Neural cell (in vitro differentiated cells): ENCODE results near the gene ANKRD44. TPM values are rescaled to one million over a fixed set of nuclear protein-coding genes. Genes with fewer than 3 reads are reported as not detected.

ENCODE experiments used
- H2AFZ ChIP-seq: fragments of 200-600, 300-800 bp; sonication (generic), shearing (Covaris generic); 2 replicates; pipeline ENCODE4 v1.6.0; 2014; ENCODE audit warnings: low read depth, mild to moderate bottlenecking, antibody characterized with exemption, low read length, moderate library complexity
- H3F3A ChIP-seq: fragments of 200-600 bp; shearing (Covaris generic); 2 replicates; pipeline ENCODE4 v1.6.1; 2016; ENCODE audit warnings: mild to moderate bottlenecking, moderate library complexity, mixed read lengths, antibody characterized with exemption, low read length; ENCODE audit not compliant: insufficient read depth, poor library complexity, severe bottlenecking
- H3K27ac ChIP-seq: fragments of 200-600, 300-800 bp; sonication (generic), shearing (Covaris generic); 2 replicates; pipeline ENCODE4 v1.5.1; 2014; ENCODE audit warnings: mild to moderate bottlenecking, low read length, moderate library complexity
- H3K27me3 ChIP-seq: fragments of 300-800, 200-600 bp; sonication (generic), shearing (Covaris generic); 2 replicates; pipeline ENCODE4 v1.6.0; 2014; ENCODE audit warnings: mild to moderate bottlenecking, low read depth, low read length, moderate library complexity; ENCODE audit not compliant: insufficient read depth
- H3K36me3 ChIP-seq: fragments of 300-800, 200-600 bp; sonication (generic), shearing (Covaris generic); 2 replicates; pipeline ENCODE4 v1.5.1; 2014; ENCODE audit warnings: mild to moderate bottlenecking, antibody characterized with exemption, low read length, moderate library complexity; ENCODE audit not compliant: insufficient read depth
- H3K4me2 ChIP-seq: fragments of 300-800, 200-600 bp; sonication (generic), shearing (Covaris generic); 2 replicates; pipeline ENCODE4 v1.6.0; 2014; ENCODE audit warnings: mild to moderate bottlenecking, low read length
- H3K4me3 ChIP-seq: fragments of 300-800, 200-600 bp; sonication (generic), shearing (Covaris generic); 2 replicates; pipeline ENCODE4 v1.5.1; 2014; ENCODE audit warnings: mild to moderate bottlenecking, low read length, moderate library complexity
- H3K79me2 ChIP-seq: fragments of 200-600 bp; shearing (Covaris generic); replicated peaks from 2 replicates; pipeline ENCODE4 v1.6.0; 2014; ENCODE audit warnings: mild to moderate bottlenecking, low read length, moderate library complexity; ENCODE audit not compliant: insufficient read depth
- H3K9ac ChIP-seq: fragments of 300-800, 200-600 bp; sonication (generic), shearing (Covaris generic); 2 replicates; pipeline ENCODE4 v1.6.1; 2016; ENCODE audit warnings: mild to moderate bottlenecking, low read length, mixed read lengths
- H3K9me2 ChIP-seq: fragments of 200-600 bp; shearing (Covaris generic); 2 replicates; pipeline ENCODE4 v1.6.1; 2016; ENCODE audit warnings: mild to moderate bottlenecking, low read length, mixed read lengths; ENCODE audit not compliant: insufficient read depth
- H3K9me3 ChIP-seq: fragments of 200-600, 300-800 bp; sonication (generic), shearing (Covaris generic); 2 replicates; pipeline ENCODE4 v1.6.1; 2016; ENCODE audit warnings: mild to moderate bottlenecking, mixed run types, low read length, moderate library complexity, mixed read lengths
- H4K20me1 ChIP-seq: fragments of 200-600 bp; shearing (Covaris generic); 2 replicates; pipeline ENCODE4 v1.6.1; 2016; ENCODE audit warnings: mild to moderate bottlenecking, mixed run types; ENCODE audit not compliant: insufficient read depth
- EP300 ChIP-seq: fragments of 450-650 bp; conservative IDR thresholded peaks from 2 replicates; pipeline ENCODE4 v1.6.1; 2014; ENCODE audit warnings: antibody characterized with exemption, mild to moderate bottlenecking, moderate library complexity; ENCODE audit not compliant: poor library complexity, severe bottlenecking
- EZH2 ChIP-seq: fragments of 200-600, 300-800 bp; shearing (Covaris generic), sonication (generic); IDR thresholded peaks from 2 replicates; pipeline ENCODE4 v1.6.1; 2014; ENCODE audit warnings: antibody characterized with exemption, low read length, borderline replicate concordance, mild to moderate bottlenecking; ENCODE audit not compliant: insufficient read depth, poor library complexity, severe bottlenecking
- MXI1 ChIP-seq: fragments of 450-650 bp; conservative IDR thresholded peaks from 2 replicates; pipeline ENCODE4 v1.6.1; 2014; ENCODE audit warnings: antibody characterized with exemption, mild to moderate bottlenecking; ENCODE audit not compliant: poor library complexity, severe bottlenecking
- POLR2AphosphoS5 ChIP-seq: IDR thresholded peaks from 2 replicates; pipeline ENCODE4 v1.6.1; 2012
- RAD21 ChIP-seq: fragments of 450-650 bp; conservative IDR thresholded peaks from 2 replicates; pipeline ENCODE4 v1.6.1; 2014; ENCODE audit warnings: antibody characterized with exemption, mild to moderate bottlenecking, moderate library complexity
- SMC3 ChIP-seq: fragments of 450-650 bp; conservative IDR thresholded peaks from 2 replicates; pipeline ENCODE4 v1.6.1; 2014; ENCODE audit warnings: antibody characterized with exemption, mild to moderate bottlenecking, moderate library complexity; ENCODE audit not compliant: poor library complexity
- TAF1 ChIP-seq: IDR thresholded peaks from 2 replicates; pipeline ENCODE4 v1.6.1; 2012; ENCODE audit warnings: low read depth
- polyA plus RNA-seq: library from polyadenylated mRNA; depleted of rRNA; stranded (reverse); fragments of >200 nt; gene quantifications from 2 replicates; pipeline ENCODE4 v1.2.3, GENCODE V29; 2014
- TF ChIP-seq, protein P1 (sequence below): fragments of 450-650 bp; IDR thresholded peaks from 2 replicates; pipeline ENCODE4 v1.5.1; 2014; ENCODE audit warnings: antibody characterized with exemption, mild to moderate bottlenecking, moderate library complexity; ENCODE audit not compliant: poor library complexity, severe bottlenecking
- TF ChIP-seq, protein P2 (sequence below): IDR thresholded peaks from 2 replicates; pipeline ENCODE4 v1.6.1; 2012; ENCODE audit warnings: borderline replicate concordance

ANKRD44 gene
- polyA plus RNA-seq, 1 donor from 2014 or later, result 94.3 TPM

DNA sequence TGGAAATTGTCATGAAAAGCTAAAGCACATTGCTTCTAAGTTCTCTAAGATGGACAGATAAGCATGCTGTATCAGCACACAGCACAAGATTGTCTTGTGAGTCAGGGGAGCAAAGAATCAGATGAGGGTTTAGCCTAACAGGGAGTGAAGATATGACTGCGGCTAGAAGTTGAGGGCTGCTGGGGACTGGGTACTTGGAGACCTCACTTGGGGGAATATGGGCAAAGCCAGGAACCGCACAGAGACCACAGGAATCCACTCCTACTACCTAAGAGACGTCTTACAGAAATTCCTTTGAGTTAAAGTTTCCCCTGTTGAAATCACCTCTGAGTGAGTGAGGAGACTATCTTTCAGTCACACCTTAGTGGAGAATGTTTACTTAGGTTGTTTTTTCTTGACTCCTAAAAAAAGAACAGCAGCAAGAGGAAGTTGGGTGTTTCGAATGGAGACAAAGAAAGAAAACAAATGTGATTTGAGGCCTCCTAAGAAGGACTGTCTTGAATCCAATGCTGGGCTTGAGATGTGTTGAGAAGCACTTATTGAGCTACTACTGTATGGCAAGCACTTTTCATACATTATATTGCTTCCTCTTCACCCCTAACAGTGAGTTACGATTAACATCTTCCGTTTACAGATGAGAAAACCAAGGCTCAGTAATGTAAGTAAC lies 100.7 kb downstream of the ANKRD44 start:
- no peaks in the 10 kb centered on the region for H4K20me1 ChIP-seq
- H3K4me2 ChIP-seq, result no peak overlapping the region
- no peak overlapping the region for H3K9ac ChIP-seq
- no peaks in the 10 kb centered on the region for H3K9me2 ChIP-seq
- H3K9me3 ChIP-seq, result no peaks in the 10 kb centered on the region
- H2AFZ ChIP-seq, result no peak overlapping the region
- H3K27ac ChIP-seq, result peak overlapping the region; percentile 46
- H3K4me3 ChIP-seq, result no peak overlapping the region
- no peaks in the 10 kb centered on the region for H3K36me3 ChIP-seq
- H3F3A ChIP-seq, result no peaks in the 10 kb centered on the region
- no peaks in the 10 kb centered on the region for H3K27me3 ChIP-seq
- H3K79me2 ChIP-seq, result no peaks in the 10 kb centered on the region
- TF ChIP-seq EZH2 (no peak), EP300 (no peak), MXI1 (no peak), POLR2AphosphoS5 (no peak), TAF1 (no peak), RAD21 (no peak), SMC3 (no peak)
- TF ChIP-seq, protein P1, sequence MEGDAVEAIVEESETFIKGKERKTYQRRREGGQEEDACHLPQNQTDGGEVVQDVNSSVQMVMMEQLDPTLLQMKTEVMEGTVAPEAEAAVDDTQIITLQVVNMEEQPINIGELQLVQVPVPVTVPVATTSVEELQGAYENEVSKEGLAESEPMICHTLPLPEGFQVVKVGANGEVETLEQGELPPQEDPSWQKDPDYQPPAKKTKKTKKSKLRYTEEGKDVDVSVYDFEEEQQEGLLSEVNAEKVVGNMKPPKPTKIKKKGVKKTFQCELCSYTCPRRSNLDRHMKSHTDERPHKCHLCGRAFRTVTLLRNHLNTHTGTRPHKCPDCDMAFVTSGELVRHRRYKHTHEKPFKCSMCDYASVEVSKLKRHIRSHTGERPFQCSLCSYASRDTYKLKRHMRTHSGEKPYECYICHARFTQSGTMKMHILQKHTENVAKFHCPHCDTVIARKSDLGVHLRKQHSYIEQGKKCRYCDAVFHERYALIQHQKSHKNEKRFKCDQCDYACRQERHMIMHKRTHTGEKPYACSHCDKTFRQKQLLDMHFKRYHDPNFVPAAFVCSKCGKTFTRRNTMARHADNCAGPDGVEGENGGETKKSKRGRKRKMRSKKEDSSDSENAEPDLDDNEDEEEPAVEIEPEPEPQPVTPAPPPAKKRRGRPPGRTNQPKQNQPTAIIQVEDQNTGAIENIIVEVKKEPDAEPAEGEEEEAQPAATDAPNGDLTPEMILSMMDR, result no peak
- TF ChIP-seq, protein P2, sequence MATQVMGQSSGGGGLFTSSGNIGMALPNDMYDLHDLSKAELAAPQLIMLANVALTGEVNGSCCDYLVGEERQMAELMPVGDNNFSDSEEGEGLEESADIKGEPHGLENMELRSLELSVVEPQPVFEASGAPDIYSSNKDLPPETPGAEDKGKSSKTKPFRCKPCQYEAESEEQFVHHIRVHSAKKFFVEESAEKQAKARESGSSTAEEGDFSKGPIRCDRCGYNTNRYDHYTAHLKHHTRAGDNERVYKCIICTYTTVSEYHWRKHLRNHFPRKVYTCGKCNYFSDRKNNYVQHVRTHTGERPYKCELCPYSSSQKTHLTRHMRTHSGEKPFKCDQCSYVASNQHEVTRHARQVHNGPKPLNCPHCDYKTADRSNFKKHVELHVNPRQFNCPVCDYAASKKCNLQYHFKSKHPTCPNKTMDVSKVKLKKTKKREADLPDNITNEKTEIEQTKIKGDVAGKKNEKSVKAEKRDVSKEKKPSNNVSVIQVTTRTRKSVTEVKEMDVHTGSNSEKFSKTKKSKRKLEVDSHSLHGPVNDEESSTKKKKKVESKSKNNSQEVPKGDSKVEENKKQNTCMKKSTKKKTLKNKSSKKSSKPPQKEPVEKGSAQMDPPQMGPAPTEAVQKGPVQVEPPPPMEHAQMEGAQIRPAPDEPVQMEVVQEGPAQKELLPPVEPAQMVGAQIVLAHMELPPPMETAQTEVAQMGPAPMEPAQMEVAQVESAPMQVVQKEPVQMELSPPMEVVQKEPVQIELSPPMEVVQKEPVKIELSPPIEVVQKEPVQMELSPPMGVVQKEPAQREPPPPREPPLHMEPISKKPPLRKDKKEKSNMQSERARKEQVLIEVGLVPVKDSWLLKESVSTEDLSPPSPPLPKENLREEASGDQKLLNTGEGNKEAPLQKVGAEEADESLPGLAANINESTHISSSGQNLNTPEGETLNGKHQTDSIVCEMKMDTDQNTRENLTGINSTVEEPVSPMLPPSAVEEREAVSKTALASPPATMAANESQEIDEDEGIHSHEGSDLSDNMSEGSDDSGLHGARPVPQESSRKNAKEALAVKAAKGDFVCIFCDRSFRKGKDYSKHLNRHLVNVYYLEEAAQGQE, result no peak

DNA sequence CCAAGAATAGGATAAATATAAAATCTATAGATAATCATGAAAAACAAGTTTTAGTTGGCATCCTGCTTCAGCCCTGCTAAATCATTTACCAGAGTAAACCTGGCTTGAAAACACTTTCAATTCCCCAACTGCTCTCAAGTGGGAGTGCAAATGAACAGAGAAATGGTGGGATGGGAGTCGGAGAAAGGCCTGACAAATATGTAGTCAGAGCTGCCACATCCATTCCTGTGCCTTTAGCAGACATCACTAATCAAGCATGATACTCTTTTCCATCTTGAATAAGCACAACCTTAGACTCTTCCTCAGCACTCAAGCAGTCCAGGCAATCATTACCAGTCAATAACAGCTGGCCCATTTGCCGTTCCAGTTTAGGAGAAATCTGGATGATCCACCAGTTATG lies 101.3 kb downstream of the ANKRD44 start:
- TF ChIP-seq, protein P1, result no peak
- TF ChIP-seq EP300, result no peak
- no peak for TF ChIP-seq MXI1
- TF ChIP-seq POLR2AphosphoS5, result no peak
- TF ChIP-seq TAF1, result no peak
- no peak for TF ChIP-seq SMC3
- no peak for TF ChIP-seq EZH2
- no peak for TF ChIP-seq RAD21
- TF ChIP-seq, protein P2, result no peak
- Histone ChIP-seq H3K79me2 (no peaks in the 10 kb centered on the region), H3K4me3 (no peak overlapping the region), H3K36me3 (no peaks in the 10 kb centered on the region), H3K4me2 (no peak overlapping the region), H4K20me1 (no peaks in the 10 kb centered on the region), H3K27me3 (no peaks in the 10 kb centered on the region), H2AFZ (no peak overlapping the region), H3K27ac (peak overlapping the region; percentile 46), H3F3A (no peaks in the 10 kb centered on the region), H3K9me3 (no peaks in the 10 kb centered on the region), H3K9me2 (no peaks in the 10 kb centered on the region), H3K9ac (no peak overlapping the region)
